HG03108 (cell line): ENCODE measurements around the gene FNDC3B.
"Not testable (repeated sequence)": the region's sequence is repeated elsewhere in the genome, so short reads cannot be mapped to it uniquely, and the experiment has no call there.

ENCODE experiments used
- ATAC-seq: cut with Tn5 transposase; IDR thresholded peaks from one replicate; pipeline ENCODE4 v1.9.1; 2021; ENCODE audit warnings: moderate library complexity; ENCODE audit not compliant: unreplicated experiment

The FNDC3B gene

GRCh38 chr3:172229462-172229861, 190.1 kb downstream of the FNDC3B start:
- no peak for ATAC-seq

GRCh38 chr3:172231318-172231901, 192.0 kb downstream of the FNDC3B start:
- ATAC-seq, result no peak

GRCh38 chr3:172232579-172233212, 193.3 kb downstream of the FNDC3B start:
- no peak for ATAC-seq

GRCh38 chr3:172233474-172234277, 194.3 kb downstream of the FNDC3B start:
- ATAC-seq, result no peak

- ATAC-seq, result no peak
Observed at GRCh38 chr3:172235698-172236097, 196.3 kb downstream of the FNDC3B start.

- ATAC-seq, result no peak
Observed at GRCh38 chr3:172236771-172237742, 197.7 kb downstream of the FNDC3B start.

- ATAC-seq, result no peak
Observed at GRCh38 chr3:172238188-172238587, 198.8 kb downstream of the FNDC3B start.

GRCh38 chr3:172239218-172239790, 199.9 kb downstream of the FNDC3B start:
- ATAC-seq, result no peak

GRCh38 chr3:172241405-172241804, 202.0 kb downstream of the FNDC3B start:
- ATAC-seq, result no peak

GRCh38 chr3:172242471-172242870, 203.1 kb downstream of the FNDC3B start:
- not testable (repeated sequence) for ATAC-seq

GRCh38 chr3:172243376-172243775, 204.0 kb downstream of the FNDC3B start:
- ATAC-seq, result not testable (repeated sequence)

GRCh38 chr3:172244011-172244410, 204.6 kb downstream of the FNDC3B start:
- no peak for ATAC-seq

GRCh38 chr3:172245241-172245640, 205.9 kb downstream of the FNDC3B start:
- no peak for ATAC-seq

- ATAC-seq, result no peak
Observed at GRCh38 chr3:172246107-172246844, 206.9 kb downstream of the FNDC3B start.

GRCh38 chr3:172247525-172248274, 208.3 kb downstream of the FNDC3B start:
- no peak for ATAC-seq

GRCh38 chr3:172249039-172249438, 209.7 kb downstream of the FNDC3B start:
- no peak for ATAC-seq

- ATAC-seq, result no peak
Observed at GRCh38 chr3:172251211-172251610, 211.8 kb downstream of the FNDC3B start.

GRCh38 chr3:172253200-172253599, 213.8 kb downstream of the FNDC3B start:
- ATAC-seq, result no peak

GRCh38 chr3:172254542-172254941, 215.2 kb downstream of the FNDC3B start:
- no peak for ATAC-seq
